Neural cell (in vitro differentiated cells): ENCODE results near the gene LCE2A. TPM values are rescaled to one million over a fixed set of nuclear protein-coding genes. Genes with fewer than 3 reads are reported as not detected.

Experiments used
- H2AFZ ChIP-seq: fragments of 200-600, 300-800 bp; sonication (generic), shearing (Covaris generic); 2 replicates; pipeline ENCODE4 v1.6.0; 2014; ENCODE audit warnings: low read depth, mild to moderate bottlenecking, antibody characterized with exemption, low read length, moderate library complexity
- H3F3A ChIP-seq: fragments of 200-600 bp; shearing (Covaris generic); 2 replicates; pipeline ENCODE4 v1.6.1; 2016; ENCODE audit warnings: mild to moderate bottlenecking, moderate library complexity, mixed read lengths, antibody characterized with exemption, low read length; ENCODE audit not compliant: insufficient read depth, poor library complexity, severe bottlenecking
- H3K27ac ChIP-seq: fragments of 200-600, 300-800 bp; sonication (generic), shearing (Covaris generic); 2 replicates; pipeline ENCODE4 v1.5.1; 2014; ENCODE audit warnings: mild to moderate bottlenecking, low read length, moderate library complexity
- H3K27me3 ChIP-seq: fragments of 300-800, 200-600 bp; sonication (generic), shearing (Covaris generic); 2 replicates; pipeline ENCODE4 v1.6.0; 2014; ENCODE audit warnings: mild to moderate bottlenecking, low read depth, low read length, moderate library complexity; ENCODE audit not compliant: insufficient read depth
- H3K36me3 ChIP-seq: fragments of 300-800, 200-600 bp; sonication (generic), shearing (Covaris generic); 2 replicates; pipeline ENCODE4 v1.5.1; 2014; ENCODE audit warnings: mild to moderate bottlenecking, antibody characterized with exemption, low read length, moderate library complexity; ENCODE audit not compliant: insufficient read depth
- H3K4me2 ChIP-seq: fragments of 300-800, 200-600 bp; sonication (generic), shearing (Covaris generic); 2 replicates; pipeline ENCODE4 v1.6.0; 2014; ENCODE audit warnings: mild to moderate bottlenecking, low read length
- H3K4me3 ChIP-seq: fragments of 300-800, 200-600 bp; sonication (generic), shearing (Covaris generic); 2 replicates; pipeline ENCODE4 v1.5.1; 2014; ENCODE audit warnings: mild to moderate bottlenecking, low read length, moderate library complexity
- H3K79me2 ChIP-seq: fragments of 200-600 bp; shearing (Covaris generic); replicated peaks from 2 replicates; pipeline ENCODE4 v1.6.0; 2014; ENCODE audit warnings: mild to moderate bottlenecking, low read length, moderate library complexity; ENCODE audit not compliant: insufficient read depth
- H3K9ac ChIP-seq: fragments of 300-800, 200-600 bp; sonication (generic), shearing (Covaris generic); 2 replicates; pipeline ENCODE4 v1.6.1; 2016; ENCODE audit warnings: mild to moderate bottlenecking, low read length, mixed read lengths
- H3K9me2 ChIP-seq: fragments of 200-600 bp; shearing (Covaris generic); 2 replicates; pipeline ENCODE4 v1.6.1; 2016; ENCODE audit warnings: mild to moderate bottlenecking, low read length, mixed read lengths; ENCODE audit not compliant: insufficient read depth
- H3K9me3 ChIP-seq: fragments of 200-600, 300-800 bp; sonication (generic), shearing (Covaris generic); 2 replicates; pipeline ENCODE4 v1.6.1; 2016; ENCODE audit warnings: mild to moderate bottlenecking, mixed run types, low read length, moderate library complexity, mixed read lengths
- H4K20me1 ChIP-seq: fragments of 200-600 bp; shearing (Covaris generic); 2 replicates; pipeline ENCODE4 v1.6.1; 2016; ENCODE audit warnings: mild to moderate bottlenecking, mixed run types; ENCODE audit not compliant: insufficient read depth
- EP300 ChIP-seq: fragments of 450-650 bp; conservative IDR thresholded peaks from 2 replicates; pipeline ENCODE4 v1.6.1; 2014; ENCODE audit warnings: antibody characterized with exemption, mild to moderate bottlenecking, moderate library complexity; ENCODE audit not compliant: poor library complexity, severe bottlenecking
- EZH2 ChIP-seq: fragments of 200-600, 300-800 bp; shearing (Covaris generic), sonication (generic); IDR thresholded peaks from 2 replicates; pipeline ENCODE4 v1.6.1; 2014; ENCODE audit warnings: antibody characterized with exemption, low read length, borderline replicate concordance, mild to moderate bottlenecking; ENCODE audit not compliant: insufficient read depth, poor library complexity, severe bottlenecking
- MXI1 ChIP-seq: fragments of 450-650 bp; conservative IDR thresholded peaks from 2 replicates; pipeline ENCODE4 v1.6.1; 2014; ENCODE audit warnings: antibody characterized with exemption, mild to moderate bottlenecking; ENCODE audit not compliant: poor library complexity, severe bottlenecking
- POLR2AphosphoS5 ChIP-seq: IDR thresholded peaks from 2 replicates; pipeline ENCODE4 v1.6.1; 2012
- RAD21 ChIP-seq: fragments of 450-650 bp; conservative IDR thresholded peaks from 2 replicates; pipeline ENCODE4 v1.6.1; 2014; ENCODE audit warnings: antibody characterized with exemption, mild to moderate bottlenecking, moderate library complexity
- SMC3 ChIP-seq: fragments of 450-650 bp; conservative IDR thresholded peaks from 2 replicates; pipeline ENCODE4 v1.6.1; 2014; ENCODE audit warnings: antibody characterized with exemption, mild to moderate bottlenecking, moderate library complexity; ENCODE audit not compliant: poor library complexity
- TAF1 ChIP-seq: IDR thresholded peaks from 2 replicates; pipeline ENCODE4 v1.6.1; 2012; ENCODE audit warnings: low read depth
- polyA plus RNA-seq: library from polyadenylated mRNA; depleted of rRNA; stranded (reverse); fragments of >200 nt; gene quantifications from 2 replicates; pipeline ENCODE4 v1.2.3, GENCODE V29; 2014
- TF ChIP-seq, protein P1 (sequence below): fragments of 450-650 bp; IDR thresholded peaks from 2 replicates; pipeline ENCODE4 v1.5.1; 2014; ENCODE audit warnings: antibody characterized with exemption, mild to moderate bottlenecking, moderate library complexity; ENCODE audit not compliant: poor library complexity, severe bottlenecking
- TF ChIP-seq, protein P2 (sequence below): IDR thresholded peaks from 2 replicates; pipeline ENCODE4 v1.6.1; 2012; ENCODE audit warnings: borderline replicate concordance

Gene LCE2A
- polyA plus RNA-seq, 1 donor from 2014 or later, result not detected

DNA sequence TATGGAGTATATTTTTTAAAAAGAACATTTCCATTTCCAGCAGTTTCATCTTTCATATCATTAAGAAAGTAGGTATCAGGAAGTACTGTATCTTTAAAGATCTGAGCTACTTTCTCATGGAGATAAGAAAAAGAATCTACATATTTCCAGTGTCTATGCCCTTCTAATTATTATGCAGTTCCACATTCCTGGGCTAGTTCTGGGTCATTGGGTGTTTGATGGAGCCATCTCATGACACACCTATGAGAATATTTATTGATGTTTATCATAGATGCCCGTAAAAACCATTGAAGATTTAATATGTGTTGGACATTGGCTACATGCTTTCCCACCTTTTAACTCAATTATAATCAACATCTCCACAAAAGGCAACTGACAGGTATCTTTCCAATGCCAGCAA, 30.8 kb downstream of the LCE2A start:
- Histone ChIP-seq H3K9me3 (no peaks in the 10 kb centered on the region), H3K27me3 (no peaks in the 10 kb centered on the region), H3K36me3 (no peaks in the 10 kb centered on the region), H4K20me1 (no peaks in the 10 kb centered on the region), H3K9me2 (no peaks in the 10 kb centered on the region), H3K4me2 (no peak overlapping the region), H3K4me3 (no peak overlapping the region), H3K79me2 (no peaks in the 10 kb centered on the region), H3K27ac (no peak overlapping the region), H3K9ac (no peak overlapping the region), H3F3A (no peaks in the 10 kb centered on the region), H2AFZ (no peak overlapping the region)
- TF ChIP-seq MXI1, result no peak
- no peak for TF ChIP-seq POLR2AphosphoS5
- TF ChIP-seq, protein P1, sequence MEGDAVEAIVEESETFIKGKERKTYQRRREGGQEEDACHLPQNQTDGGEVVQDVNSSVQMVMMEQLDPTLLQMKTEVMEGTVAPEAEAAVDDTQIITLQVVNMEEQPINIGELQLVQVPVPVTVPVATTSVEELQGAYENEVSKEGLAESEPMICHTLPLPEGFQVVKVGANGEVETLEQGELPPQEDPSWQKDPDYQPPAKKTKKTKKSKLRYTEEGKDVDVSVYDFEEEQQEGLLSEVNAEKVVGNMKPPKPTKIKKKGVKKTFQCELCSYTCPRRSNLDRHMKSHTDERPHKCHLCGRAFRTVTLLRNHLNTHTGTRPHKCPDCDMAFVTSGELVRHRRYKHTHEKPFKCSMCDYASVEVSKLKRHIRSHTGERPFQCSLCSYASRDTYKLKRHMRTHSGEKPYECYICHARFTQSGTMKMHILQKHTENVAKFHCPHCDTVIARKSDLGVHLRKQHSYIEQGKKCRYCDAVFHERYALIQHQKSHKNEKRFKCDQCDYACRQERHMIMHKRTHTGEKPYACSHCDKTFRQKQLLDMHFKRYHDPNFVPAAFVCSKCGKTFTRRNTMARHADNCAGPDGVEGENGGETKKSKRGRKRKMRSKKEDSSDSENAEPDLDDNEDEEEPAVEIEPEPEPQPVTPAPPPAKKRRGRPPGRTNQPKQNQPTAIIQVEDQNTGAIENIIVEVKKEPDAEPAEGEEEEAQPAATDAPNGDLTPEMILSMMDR, result no peak
- no peak for TF ChIP-seq TAF1
- TF ChIP-seq RAD21, result no peak
- no peak for TF ChIP-seq SMC3
- TF ChIP-seq, protein P2, sequence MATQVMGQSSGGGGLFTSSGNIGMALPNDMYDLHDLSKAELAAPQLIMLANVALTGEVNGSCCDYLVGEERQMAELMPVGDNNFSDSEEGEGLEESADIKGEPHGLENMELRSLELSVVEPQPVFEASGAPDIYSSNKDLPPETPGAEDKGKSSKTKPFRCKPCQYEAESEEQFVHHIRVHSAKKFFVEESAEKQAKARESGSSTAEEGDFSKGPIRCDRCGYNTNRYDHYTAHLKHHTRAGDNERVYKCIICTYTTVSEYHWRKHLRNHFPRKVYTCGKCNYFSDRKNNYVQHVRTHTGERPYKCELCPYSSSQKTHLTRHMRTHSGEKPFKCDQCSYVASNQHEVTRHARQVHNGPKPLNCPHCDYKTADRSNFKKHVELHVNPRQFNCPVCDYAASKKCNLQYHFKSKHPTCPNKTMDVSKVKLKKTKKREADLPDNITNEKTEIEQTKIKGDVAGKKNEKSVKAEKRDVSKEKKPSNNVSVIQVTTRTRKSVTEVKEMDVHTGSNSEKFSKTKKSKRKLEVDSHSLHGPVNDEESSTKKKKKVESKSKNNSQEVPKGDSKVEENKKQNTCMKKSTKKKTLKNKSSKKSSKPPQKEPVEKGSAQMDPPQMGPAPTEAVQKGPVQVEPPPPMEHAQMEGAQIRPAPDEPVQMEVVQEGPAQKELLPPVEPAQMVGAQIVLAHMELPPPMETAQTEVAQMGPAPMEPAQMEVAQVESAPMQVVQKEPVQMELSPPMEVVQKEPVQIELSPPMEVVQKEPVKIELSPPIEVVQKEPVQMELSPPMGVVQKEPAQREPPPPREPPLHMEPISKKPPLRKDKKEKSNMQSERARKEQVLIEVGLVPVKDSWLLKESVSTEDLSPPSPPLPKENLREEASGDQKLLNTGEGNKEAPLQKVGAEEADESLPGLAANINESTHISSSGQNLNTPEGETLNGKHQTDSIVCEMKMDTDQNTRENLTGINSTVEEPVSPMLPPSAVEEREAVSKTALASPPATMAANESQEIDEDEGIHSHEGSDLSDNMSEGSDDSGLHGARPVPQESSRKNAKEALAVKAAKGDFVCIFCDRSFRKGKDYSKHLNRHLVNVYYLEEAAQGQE, result no peak
- no peak for TF ChIP-seq EP300
- no peak for TF ChIP-seq EZH2

DNA sequence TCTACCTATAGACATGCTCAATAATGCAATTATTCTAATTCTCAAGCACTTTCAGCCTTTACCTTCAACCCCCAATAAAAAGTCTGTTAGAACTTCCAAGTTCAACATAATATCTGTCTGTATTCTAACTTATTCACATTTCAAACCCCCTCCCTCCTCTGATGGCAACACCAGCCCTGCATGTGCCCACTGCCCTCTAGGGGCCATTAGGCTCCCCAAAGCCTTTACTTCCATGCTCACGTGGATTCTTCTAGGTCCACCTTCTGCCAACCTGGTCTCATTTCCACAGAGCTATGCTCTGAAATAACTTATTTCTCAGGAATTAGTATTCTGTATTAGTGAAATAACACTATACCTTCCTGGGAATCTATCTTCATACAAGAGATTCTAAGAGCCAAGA, 37.5 kb downstream of the LCE2A start:
- Histone ChIP-seq H3K9me2 (no peaks in the 10 kb centered on the region), H2AFZ (no peak overlapping the region), H3K27ac (no peak overlapping the region), H3F3A (no peaks in the 10 kb centered on the region), H3K9me3 (no peaks in the 10 kb centered on the region), H4K20me1 (no peaks in the 10 kb centered on the region), H3K79me2 (no peaks in the 10 kb centered on the region), H3K4me2 (no peak overlapping the region), H3K9ac (no peak overlapping the region), H3K4me3 (no peak overlapping the region), H3K27me3 (no peaks in the 10 kb centered on the region), H3K36me3 (no peaks in the 10 kb centered on the region)
- TF ChIP-seq SMC3 (no peak), TAF1 (no peak), MXI1 (no peak), EZH2 (no peak), EP300 (no peak), POLR2AphosphoS5 (no peak), RAD21 (no peak)
- TF ChIP-seq, protein P1, result no peak
- TF ChIP-seq, protein P2, result no peak
